CD4-positive, alpha-beta T cell (primary cell): Measurements from ENCODE around the gene PTPRF. TPM values are rescaled to one million over a fixed set of nuclear protein-coding genes. Genes with fewer than 3 reads are reported as not detected.
A peak's percentile ranks its signal among the peaks of the same experiment; 100 is the strongest.

ENCODE experiments used
- ATAC-seq: fragments of 200-7000 bp; cut with Tn5 transposase; one replicate; pipeline ENCODE4 v1.10.0; 2022; ENCODE audit warnings: mild to moderate bottlenecking; ENCODE audit not compliant: poor library complexity
- CTCF ChIA-PET: fragments of 350-600 bp; sonication (Branson Sonifier 250); formaldehyde crosslinking; loops from one replicate; lab custom pipeline; 2021; ENCODE audit warnings: antibody characterized with exemption, inconsistent platforms; lab: Charles Lee
- POLR2A ChIA-PET: fragments of 350-600 bp; sonication (Branson Sonifier 250); formaldehyde crosslinking; loops from one replicate; lab custom pipeline; 2021; ENCODE audit warnings: antibody characterized with exemption, inconsistent platforms; lab: Charles Lee
- DNase-seq, 14 experiments: peaks; one replicate each; pipeline ENCODE4 v3.0.0-alpha.2; 2013 to 2020; ENCODE audit warnings: mixed read lengths in 2 of 14
- H3K27ac ChIP-seq, 2 donors: one replicate each; pipeline versions ENCODE4 v1.5.1 to v1.7.0; 2013; ENCODE audit warnings: low read length in 2 of 2, low read depth in 1 of 2, mild to moderate bottlenecking in 1 of 2
- H3K27me3 ChIP-seq, 2 experiments: 1 replicate in 1 of 2; 2 replicates in 1 of 2; pipeline versions ENCODE4 v1.6.1 to v1.7.0; 2013; ENCODE audit warnings: low read length in 2 of 2, control low read depth in 1 of 2, mild to moderate bottlenecking in 1 of 2, moderate library complexity in 1 of 2; ENCODE audit not compliant: insufficient read depth in 2 of 2, control insufficient read depth in 1 of 2
- H3K36me3 ChIP-seq: one replicate; pipeline ENCODE4 v1.6.1; 2013; ENCODE audit warnings: low read length, control low read depth; ENCODE audit not compliant: insufficient read depth
- H3K4me1 ChIP-seq: one replicate; pipeline ENCODE4 v1.6.1; 2013; ENCODE audit warnings: low read length, control low read depth; ENCODE audit not compliant: insufficient read depth
- H3K4me3 ChIP-seq: one replicate; pipeline ENCODE4 v1.5.1; 2013; ENCODE audit warnings: mild to moderate bottlenecking, low read length, moderate library complexity
- H3K9me3 ChIP-seq, 2 experiments: 1 replicate in 1 of 2; 2 replicates in 1 of 2; pipeline versions ENCODE4 v1.6.1 to v1.7.0; 2013; ENCODE audit warnings: low read length in 2 of 2, mild to moderate bottlenecking in 2 of 2, control low read depth in 1 of 2, moderate library complexity in 1 of 2; ENCODE audit not compliant: control insufficient read depth in 1 of 2, insufficient read depth in 1 of 2
- H3K27ac Mint-ChIP-seq: one replicate; pipeline ENCODE4 v1.8.0; 2020; ENCODE audit warnings: mixed read lengths
- H3K27me3 Mint-ChIP-seq: one replicate; pipeline ENCODE4 v1.8.0; 2021; ENCODE audit warnings: mixed read lengths
- H3K36me3 Mint-ChIP-seq: one replicate; pipeline ENCODE4 v1.8.0; 2021; ENCODE audit warnings: low read depth, mixed read lengths
- H3K4me1 Mint-ChIP-seq: one replicate; pipeline ENCODE4 v1.8.0; 2021; ENCODE audit warnings: low read depth, mixed read lengths
- H3K4me3 Mint-ChIP-seq: one replicate; pipeline ENCODE4 v1.8.0; 2020; ENCODE audit warnings: mild to moderate bottlenecking, mixed read lengths
- H3K9me3 Mint-ChIP-seq: one replicate; pipeline ENCODE4 v1.8.0; 2020; ENCODE audit warnings: mixed read lengths
- intact Hi-C, 2 experiments: fragments of 100-400 bp; cut with DNase I in 1 of 2; cut with micrococcal nuclease in 1 of 2; formaldehyde crosslinking; loops; one replicate each; pipeline versions ENCODE4 v1.15.1 to v1.9.0; 2023 to 2025; cut with DNase I, micrococcal nuclease
- total RNA-seq, 174 experiments: library from RNA in 2 of 174; stranded (reverse) in 2 of 174; gene quantifications; one replicate each; pipeline ENCODE4 v1.2.3 and lab custom pipeline; 2021 to 2026
- TF ChIP-seq, protein P1 (sequence below): fragments of 200-600 bp; IDR thresholded peaks from one replicate; pipeline ENCODE4 v1.8.0; 2022; ENCODE audit warnings: antibody characterized with exemption, mild to moderate bottlenecking

PTPRF gene
- total RNA-seq, 2 experiments from 2014 or later: 0.14 TPM

DNA sequence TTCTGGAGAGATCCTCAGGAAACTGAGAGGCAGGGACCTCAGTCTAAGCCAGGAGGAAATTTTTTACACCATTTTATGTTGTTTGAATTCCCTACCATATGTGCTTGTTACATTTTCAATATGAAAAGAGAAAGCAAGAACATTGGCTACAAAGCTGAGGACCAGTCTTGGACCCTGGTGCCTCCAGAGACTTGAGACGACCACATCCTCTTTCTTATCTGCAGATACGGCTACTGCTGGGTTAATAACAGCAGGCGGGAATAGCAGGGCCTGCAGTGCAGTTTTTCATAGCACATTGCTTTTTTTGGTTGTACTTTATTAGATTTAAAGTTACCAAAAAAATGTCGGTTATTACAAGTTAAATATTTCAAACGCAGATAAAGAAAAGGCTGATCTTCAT is 123.2 kb downstream of the PTPRF start:
- H3K36me3 Mint-ChIP-seq: peaks cover 74% of the 10 kb centered on the region
- no peak overlapping the region for H3K27ac Mint-ChIP-seq
- CTCF ChIA-PET: no interaction called here
- H3K4me1 Mint-ChIP-seq: peaks cover 42% of the 10 kb centered on the region
- no peaks in the 10 kb centered on the region for H3K27me3 Mint-ChIP-seq
- H3K4me3 Mint-ChIP-seq: peak overlapping the region; percentile 74
- peaks cover 30% of the 10 kb centered on the region for H3K4me1 ChIP-seq
- H3K9me3 ChIP-seq: no peaks in the 10 kb centered on the region
- no peaks in the 10 kb centered on the region for H3K9me3 Mint-ChIP-seq
- intact Hi-C loops: loop anchor here (5.0 to 10.0 kb wide), 4 partner anchors 127 to 887 kb away; partner anchors contain the start of genes C1orf50 (in 1 of the 2), ERI3 (in 1 of the 2), P3H1 (in 1 of the 2) and SLC6A9 (in 1 of the 2)
- DNase-seq (no peak), ATAC-seq (no peak)
- peaks cover 53% of the 10 kb centered on the region for H3K36me3 ChIP-seq
- TF ChIP-seq, protein P1, sequence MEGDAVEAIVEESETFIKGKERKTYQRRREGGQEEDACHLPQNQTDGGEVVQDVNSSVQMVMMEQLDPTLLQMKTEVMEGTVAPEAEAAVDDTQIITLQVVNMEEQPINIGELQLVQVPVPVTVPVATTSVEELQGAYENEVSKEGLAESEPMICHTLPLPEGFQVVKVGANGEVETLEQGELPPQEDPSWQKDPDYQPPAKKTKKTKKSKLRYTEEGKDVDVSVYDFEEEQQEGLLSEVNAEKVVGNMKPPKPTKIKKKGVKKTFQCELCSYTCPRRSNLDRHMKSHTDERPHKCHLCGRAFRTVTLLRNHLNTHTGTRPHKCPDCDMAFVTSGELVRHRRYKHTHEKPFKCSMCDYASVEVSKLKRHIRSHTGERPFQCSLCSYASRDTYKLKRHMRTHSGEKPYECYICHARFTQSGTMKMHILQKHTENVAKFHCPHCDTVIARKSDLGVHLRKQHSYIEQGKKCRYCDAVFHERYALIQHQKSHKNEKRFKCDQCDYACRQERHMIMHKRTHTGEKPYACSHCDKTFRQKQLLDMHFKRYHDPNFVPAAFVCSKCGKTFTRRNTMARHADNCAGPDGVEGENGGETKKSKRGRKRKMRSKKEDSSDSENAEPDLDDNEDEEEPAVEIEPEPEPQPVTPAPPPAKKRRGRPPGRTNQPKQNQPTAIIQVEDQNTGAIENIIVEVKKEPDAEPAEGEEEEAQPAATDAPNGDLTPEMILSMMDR: no peak
- H3K4me3 ChIP-seq: no peak overlapping the region
- POLR2A ChIA-PET: no interaction called here
- no peak overlapping the region for H3K27ac ChIP-seq
- H3K27me3 ChIP-seq: no peaks in the 10 kb centered on the region

DNA sequence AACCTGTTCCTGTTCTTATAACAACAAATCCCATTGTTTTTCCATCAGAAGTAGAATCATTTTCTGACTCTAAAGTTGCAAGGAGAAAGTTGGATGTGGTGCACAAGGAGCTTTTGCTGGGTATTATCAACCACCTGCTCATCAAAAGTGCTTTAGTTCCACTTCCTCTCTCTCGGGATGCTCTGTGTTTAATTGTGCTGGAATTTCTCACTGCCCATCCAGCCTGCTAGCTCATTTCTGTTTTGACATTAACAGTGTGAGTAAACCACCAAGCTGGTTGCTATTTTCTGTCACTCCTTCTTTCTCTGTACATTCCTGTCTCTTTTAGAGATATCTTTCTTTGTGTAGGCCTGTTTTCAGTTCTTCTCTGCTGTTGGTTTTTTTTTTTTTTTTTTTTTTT is 125.3 kb downstream of the PTPRF start:
- Mint-ChIP-seq H3K27ac (no peak overlapping the region), H3K36me3 (peaks cover 81% of the 10 kb centered on the region), H3K27me3 (no peaks in the 10 kb centered on the region), H3K4me1 (peaks cover 32% of the 10 kb centered on the region), H3K9me3 (no peaks in the 10 kb centered on the region), H3K4me3 (no peak overlapping the region)
- Histone ChIP-seq H3K4me1 (peaks cover 18% of the 10 kb centered on the region), H3K9me3 (no peaks in the 10 kb centered on the region), H3K27me3 (no peaks in the 10 kb centered on the region), H3K27ac (no peak overlapping the region), H3K36me3 (peaks cover 74% of the 10 kb centered on the region), H3K4me3 (no peak overlapping the region)
- CTCF ChIA-PET: no interaction called here
- POLR2A ChIA-PET: no interaction called here
- intact Hi-C loops: loop anchor here in 1 of 2 experiments (10.0 kb wide), 1 partner anchor 699 kb away; the partner anchor contains the start of gene ERI3
- no peak for ATAC-seq
- no peak for DNase-seq
- TF ChIP-seq, protein P1: no peak

DNA sequence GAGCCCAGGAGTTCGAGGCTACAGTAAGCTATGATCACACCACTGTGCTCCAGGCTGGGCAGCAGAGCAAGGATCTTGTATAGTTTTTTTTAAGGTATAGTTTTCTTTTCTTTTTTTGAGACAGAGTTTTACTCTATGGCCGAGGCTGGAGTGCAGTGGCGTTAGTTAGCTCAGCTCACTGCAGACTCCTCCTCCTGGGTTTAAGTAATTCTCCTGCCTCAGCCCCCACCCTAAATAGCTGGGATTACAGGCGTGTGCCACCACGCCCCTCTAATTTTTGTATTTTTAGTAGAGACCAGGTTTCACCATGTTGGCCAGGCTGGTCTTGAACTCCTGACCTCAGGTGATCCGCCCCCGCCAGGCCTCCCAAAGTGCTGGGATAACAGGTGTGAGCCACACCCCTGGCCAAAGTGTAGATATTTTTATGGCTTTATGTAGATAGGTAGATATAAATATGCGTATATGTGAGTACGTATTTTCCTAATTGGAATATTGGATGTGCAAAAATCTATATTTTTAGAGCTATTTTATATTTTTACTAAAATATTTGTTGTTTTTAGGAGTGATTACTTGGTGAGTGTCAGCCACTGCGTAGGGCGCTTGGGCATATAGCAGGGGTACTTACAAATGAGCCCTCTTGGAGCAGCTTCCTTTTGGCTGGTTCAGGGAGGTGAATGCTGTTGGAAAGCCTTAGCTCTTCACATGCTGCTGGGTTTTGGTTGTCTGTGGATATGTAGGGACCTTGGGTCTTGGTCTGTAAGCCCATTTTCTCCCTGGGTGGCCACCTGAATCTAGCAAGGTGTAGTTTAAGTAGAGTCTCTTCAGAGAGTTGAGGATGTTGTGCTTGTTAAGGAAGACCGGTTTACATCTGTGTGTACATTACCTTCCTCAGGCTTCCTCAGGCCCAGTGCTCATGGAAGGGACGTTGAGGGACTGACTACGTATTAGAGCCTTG is 128.8 kb downstream of the PTPRF start:
- POLR2A ChIA-PET: interaction anchor here (2.1 kb wide), 1 partner anchor 9 kb away, joined by 19 read pairs; the partner anchor contains the start of gene KDM4A

More for the DNA sequence above, 128.8 kb downstream of the PTPRF start:
- ATAC-seq: no peak
- no peak overlapping the region for H3K4me3 Mint-ChIP-seq
- Histone ChIP-seq H3K36me3 (peaks cover 94% of the 10 kb centered on the region), H3K4me1 (no peaks in the 10 kb centered on the region), H3K9me3 (no peaks in the 10 kb centered on the region), H3K27me3 (no peaks in the 10 kb centered on the region), H3K4me3 (no peak overlapping the region), H3K27ac (no peak overlapping the region)
- H3K27ac Mint-ChIP-seq: no peak overlapping the region
- H3K9me3 Mint-ChIP-seq: no peaks in the 10 kb centered on the region
- no peak for DNase-seq
- H3K36me3 Mint-ChIP-seq: peaks cover 93% of the 10 kb centered on the region
- no peaks in the 10 kb centered on the region for H3K27me3 Mint-ChIP-seq
- TF ChIP-seq, protein P1: no peak
- intact Hi-C loops: loop anchor here in 1 of 2 experiments (10.0 kb wide), 1 partner anchor 695 kb away; the partner anchor contains the start of gene ERI3
- peaks cover 10% of the 10 kb centered on the region for H3K4me1 Mint-ChIP-seq
- CTCF ChIA-PET: interaction anchor here (1.4 kb wide), 1 partner anchor 8 kb away, joined by 4 read pairs; no protein-coding TSS in a partner anchor
